ENCODE measurements around the gene FADD.
"Not testable (repeated sequence)": the region's sequence is repeated elsewhere in the genome, so short reads cannot be mapped to it uniquely, and the experiment has no call there.

FADD gene

DNA sequence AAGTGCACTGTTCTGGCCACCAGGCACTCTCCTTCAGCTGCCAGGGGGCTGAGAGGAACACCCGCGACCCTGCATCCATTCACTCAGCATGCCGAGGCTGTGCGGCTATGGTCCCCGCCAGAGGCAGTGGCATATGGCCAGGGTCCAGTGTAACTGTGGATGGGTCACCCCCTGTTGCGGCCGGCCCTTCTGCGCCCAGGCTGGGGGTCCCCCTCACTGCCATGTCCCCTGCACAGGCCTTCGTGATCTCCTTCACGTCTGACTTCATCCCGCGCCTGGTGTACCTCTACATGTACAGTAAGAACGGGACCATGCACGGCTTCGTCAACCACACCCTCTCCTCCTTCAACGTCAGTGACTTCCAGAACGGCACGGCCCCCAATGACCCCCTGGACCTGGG lies 20.8 kb upstream of the FADD start:
- no peak for DNase-seq

- DNase-seq: no peak
Measured at GRCh38 chr11:70183032-70183431, 20.1 kb upstream of the FADD start.

- no peak for DNase-seq
Measured at GRCh38 chr11:70183483-70184176, 19.5 kb upstream of the FADD start.

DNA sequence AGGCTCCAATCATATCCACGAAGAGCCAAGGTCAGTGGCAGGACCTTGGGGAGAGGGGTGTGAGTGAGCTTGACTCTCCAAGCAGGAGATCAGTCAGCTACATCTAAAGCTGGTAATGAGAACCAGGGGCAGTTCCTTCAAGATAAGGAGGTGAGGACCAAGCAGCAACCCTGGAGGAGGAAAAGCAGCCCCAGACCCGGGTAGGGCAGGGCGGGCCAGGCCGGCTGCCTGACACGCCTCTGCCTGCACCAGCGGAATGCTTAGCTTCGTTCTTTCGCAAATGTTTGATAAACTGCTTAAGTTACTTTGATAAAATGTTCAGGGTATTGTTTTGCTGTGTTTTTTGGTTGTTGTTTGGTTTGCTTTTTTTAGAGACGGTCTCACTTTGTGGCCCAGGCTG lies 18.7 kb upstream of the FADD start:
- DNase-seq: no peak

DNA sequence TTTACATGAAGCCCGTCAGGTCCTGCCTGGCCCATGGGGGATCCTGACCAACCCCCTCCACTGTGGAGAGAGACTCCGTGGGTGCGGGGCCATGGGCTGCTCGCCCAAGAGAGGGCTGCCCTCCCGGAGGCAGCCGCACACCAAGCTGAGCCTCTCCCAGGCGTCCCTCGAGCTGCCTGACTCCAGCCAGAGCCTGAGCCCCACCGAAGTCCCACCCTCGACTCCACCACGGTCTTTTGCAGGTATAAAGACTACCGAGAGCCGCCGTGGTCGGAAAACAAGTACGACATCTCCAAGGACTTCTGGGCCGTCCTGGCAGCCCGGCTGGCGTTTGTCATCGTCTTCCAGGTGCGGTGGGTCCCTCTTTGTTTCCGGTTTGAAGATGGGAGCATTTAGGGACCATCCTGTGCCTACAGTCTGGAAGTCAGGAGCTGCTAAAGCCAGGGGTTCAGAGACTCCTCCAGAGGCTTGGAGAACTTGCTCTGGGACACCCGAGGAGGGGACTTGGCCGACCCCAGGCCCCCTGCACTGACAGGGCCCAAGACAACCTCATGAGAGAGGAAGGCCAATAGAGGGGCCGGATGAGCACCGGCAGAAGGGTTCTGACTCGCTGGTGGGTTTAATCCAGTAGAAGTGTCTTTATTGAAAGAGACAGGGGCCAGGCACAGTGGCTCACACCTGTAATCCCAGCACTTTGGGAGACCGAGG lies 17.6 kb upstream of the FADD start:
- DNase-seq: no peak

GRCh38 chr11:70186420-70186819 lies 16.7 kb upstream of the FADD start:
- no peak for DNase-seq

- DNase-seq: no peak
Measured at GRCh38 chr11:70186936-70187335, 16.2 kb upstream of the FADD start.

DNA sequence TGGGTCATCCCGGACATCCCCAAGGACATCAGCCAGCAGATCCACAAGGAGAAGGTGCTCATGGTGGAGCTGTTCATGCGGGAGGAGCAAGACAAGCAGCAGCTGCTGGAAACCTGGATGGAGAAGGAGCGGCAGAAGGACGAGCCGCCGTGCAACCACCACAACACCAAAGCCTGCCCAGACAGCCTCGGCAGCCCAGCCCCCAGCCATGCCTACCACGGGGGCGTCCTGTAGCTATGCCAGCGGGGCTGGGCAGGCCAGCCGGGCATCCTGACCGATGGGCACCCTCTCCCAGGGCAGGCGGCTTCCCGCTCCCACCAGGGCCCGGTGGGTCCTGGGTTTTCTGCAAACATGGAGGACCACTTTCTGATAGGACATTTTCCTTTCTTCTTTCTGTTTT lies 15.3 kb upstream of the FADD start:
- no peak for DNase-seq

DNA sequence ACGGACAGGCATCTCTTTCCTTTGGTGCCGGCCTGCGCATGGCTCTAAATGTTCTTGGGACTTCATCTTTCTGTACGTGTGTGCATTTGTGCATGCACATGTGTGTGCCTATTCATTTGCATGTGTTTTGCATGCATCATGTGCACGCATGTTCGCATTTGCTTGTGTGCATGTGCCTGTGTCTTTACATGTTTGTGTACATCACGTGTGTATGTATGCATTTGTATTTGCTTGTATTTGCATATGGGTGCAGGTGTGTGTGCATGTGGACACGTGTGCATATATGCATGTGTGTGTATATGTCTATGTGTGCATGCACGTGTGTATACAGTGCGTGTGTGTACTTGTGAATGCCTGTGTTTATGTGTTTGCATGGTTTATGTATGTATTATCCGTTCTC lies 13.5 kb upstream of the FADD start:
- DNase-seq: no peak

DNA sequence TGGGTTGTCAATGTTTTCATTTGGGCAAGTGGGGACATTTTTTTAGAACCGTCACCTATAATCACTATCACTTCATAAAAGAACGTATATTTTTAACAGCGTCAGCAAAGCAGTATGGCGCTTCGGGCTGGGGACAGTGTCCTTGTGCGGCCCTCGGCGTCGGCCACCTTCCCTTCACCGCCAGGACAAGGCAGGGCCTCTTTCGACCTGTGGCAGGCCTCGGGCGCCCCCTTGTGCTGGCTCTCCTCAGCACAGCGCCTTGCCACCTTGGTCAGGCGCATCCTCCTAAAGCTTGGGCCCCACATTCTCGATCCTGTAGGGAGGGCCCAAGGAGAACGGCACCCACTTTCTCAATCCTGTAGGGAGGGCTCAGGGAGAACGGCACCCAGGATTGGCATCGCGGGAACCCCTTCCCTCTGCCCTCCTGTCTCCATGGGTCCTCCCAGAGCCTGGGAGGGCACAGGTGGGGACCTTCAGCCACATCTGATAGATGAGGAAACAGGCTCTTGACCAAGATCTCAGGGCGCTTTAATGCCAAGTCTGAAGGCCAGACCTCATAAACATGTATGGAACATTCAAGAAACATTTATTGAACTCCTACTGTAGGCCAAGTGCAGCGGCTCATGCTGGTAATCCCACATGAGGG lies 11.5 kb upstream of the FADD start:
- peak; percentile 28 to 36 for DNase-seq

GRCh38 chr11:70192666-70193410 lies 10.3 kb upstream of the FADD start:
- no peak for DNase-seq

GRCh38 chr11:70193411-70194292 lies 9.4 kb upstream of the FADD start:
- no peak for DNase-seq

- no peak for DNase-seq
Measured at GRCh38 chr11:70194792-70195791, 8.0 kb upstream of the FADD start.

- DNase-seq: no peak
Measured at GRCh38 chr11:70200212-70200844, 2.8 kb upstream of the FADD start.

GRCh38 chr11:70201047-70201446 lies 2.0 kb upstream of the FADD start:
- not testable (repeated sequence) for DNase-seq

GRCh38 chr11:70201882-70202861 lies 924 bp upstream of the FADD start:
- no peak for DNase-seq

DNA sequence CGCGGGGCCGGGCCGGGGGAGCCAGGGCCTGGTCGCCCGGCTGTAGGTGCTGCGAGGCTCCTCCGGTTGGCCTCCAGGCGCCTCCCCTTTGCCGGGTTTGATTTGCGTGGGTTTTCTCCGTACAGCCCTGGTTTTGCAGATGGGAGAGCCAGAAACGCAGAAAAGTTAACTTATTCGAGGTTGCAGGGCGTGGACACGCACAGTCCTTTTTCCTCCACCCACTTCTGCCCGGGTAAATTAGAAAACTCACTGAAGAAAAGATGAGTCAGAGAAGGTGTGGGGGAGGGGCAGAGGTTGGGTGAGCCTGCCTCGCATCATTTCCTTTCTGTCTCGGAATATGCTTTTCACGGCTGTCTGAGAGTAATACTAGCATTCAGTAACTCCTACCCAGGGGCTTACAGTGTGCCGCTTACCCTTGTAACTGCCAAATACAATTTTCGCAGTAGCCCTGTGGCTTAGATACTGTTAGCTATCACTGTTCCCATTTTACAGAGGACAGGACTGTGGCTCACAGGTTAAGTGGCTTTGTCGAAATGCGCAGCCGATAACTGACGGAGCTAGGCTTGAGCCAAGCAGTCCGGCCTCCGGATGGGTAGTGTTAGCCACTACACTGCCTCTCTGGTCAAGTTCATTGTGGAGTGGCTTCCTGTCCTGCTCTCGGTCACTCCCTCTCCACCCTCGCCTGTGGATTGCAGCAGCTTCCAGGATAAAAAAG lies 812 bp downstream of the FADD start:
- DNase-seq: peak; percentile 84 to 88

DNA sequence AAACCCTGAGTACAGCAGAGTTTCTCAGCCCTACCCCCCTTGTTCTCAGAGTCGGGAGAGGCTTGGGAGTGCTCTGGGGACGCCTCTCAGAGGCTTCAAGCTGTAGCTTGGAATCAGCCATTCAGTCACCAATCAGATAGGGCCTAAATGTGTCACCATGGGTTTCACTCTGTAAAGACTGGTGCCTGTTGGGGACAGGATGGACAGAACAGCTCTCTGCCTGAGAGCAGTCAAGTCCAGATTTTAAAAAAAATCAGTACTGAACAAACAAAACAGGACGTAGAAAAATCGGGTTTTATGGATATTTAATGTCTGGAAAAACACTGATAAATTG lies 1.3 kb downstream of the FADD start:
- DNase-seq: peak in 1 of 2 donors; percentile 21

All from CD4-positive, alpha-beta T cell treated with Interleukin-1 beta for 1 hour (primary cell).